GM12875 (cell line): ENCODE results near the gene SLITRK2.

Source experiments
- H3K4me3 ChIP-seq: one replicate; pipeline ENCODE4 v1.5.1; 2011; ENCODE audit warnings: low read depth, low read length, control low read depth
- CTCF ChIP-seq: IDR thresholded peaks from 2 replicates; pipeline ENCODE4 v1.5.1; 2011; ENCODE audit warnings: low read depth, mild to moderate bottlenecking, control low read depth, inconsistent platforms, low read length, moderate library complexity, borderline replicate concordance; ENCODE audit not compliant: insufficient read depth

The SLITRK2 gene

DNA sequence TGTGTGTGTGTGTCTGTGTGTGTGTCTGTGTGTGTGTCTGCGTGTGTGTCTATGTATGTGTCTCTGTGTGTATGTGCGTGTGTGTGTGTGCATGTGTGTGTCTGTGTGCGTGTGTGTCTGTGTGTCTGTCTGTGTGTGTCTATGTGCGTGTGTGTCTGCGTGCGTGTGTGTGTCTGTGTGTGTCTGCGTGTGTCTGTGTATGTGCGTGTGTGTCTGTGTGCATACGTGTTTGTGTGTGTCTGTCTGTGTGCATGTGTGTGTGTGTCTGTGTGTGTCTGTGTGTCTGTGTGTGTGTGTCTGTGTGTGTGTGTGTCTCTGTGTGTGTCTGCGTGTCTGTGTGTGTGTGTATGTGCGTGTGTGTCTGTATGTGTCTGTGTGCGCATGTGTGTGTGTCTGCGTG, 35.6 kb downstream of the SLITRK2 start:
- no peak for TF ChIP-seq CTCF
- H3K4me3 ChIP-seq, result no peak overlapping the region

DNA sequence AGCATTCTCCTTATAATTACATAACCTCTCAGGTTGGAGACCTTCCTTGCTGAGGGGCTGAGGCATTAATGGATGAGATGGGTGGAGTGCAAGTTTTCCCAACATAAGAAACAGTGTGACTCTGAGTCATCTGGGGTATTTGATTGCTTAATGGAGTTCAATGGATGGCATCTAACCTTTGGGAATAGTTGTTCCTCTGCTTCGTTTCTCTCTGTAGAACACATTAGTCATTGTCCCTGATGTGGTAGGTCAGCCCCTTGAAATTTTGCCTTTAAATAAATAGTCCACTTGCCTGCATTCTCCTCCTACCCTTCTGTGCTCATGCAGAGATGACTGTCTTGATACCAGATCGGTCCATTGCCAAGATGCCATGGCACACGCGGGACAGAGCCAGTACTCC, 38.6 kb downstream of the SLITRK2 start:
- TF ChIP-seq CTCF, result no peak
- H3K4me3 ChIP-seq, result no peak overlapping the region

- H3K4me3 ChIP-seq, result no peak overlapping the region
- no peak for TF ChIP-seq CTCF
Measured at GRCh38 chrX:145861818-145862217, 44.2 kb downstream of the SLITRK2 start.

DNA sequence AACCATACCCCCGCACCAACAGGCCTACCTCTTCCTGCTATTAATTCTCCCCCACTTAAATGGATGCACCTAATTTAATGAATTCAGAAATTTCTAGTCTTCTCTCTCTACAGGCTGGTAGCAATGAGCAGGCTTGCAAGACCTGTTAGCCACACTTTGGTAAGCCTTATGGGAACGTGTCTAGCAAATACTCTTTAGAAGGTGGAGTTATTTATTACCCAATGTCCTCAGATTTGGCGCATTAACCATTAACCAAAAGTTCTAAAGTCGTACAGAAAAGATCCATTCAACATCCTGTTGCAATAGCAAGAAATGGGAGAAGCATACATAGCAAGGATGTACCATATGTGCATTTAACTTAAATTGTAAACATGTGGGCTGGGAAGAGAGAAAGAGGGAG, 47.5 kb downstream of the SLITRK2 start:
- TF ChIP-seq CTCF, result no peak
- no peak overlapping the region for H3K4me3 ChIP-seq
